Measurements from ENCODE around the gene CAMKMT.

The CAMKMT gene

GRCh38 chr2:44722026-44722625, 360.4 kb downstream of the CAMKMT start:
- in situ Hi-C loops (cut with MboI; ENCODE audit: low sequenced_read_pairs) = no loop called here

DNA sequence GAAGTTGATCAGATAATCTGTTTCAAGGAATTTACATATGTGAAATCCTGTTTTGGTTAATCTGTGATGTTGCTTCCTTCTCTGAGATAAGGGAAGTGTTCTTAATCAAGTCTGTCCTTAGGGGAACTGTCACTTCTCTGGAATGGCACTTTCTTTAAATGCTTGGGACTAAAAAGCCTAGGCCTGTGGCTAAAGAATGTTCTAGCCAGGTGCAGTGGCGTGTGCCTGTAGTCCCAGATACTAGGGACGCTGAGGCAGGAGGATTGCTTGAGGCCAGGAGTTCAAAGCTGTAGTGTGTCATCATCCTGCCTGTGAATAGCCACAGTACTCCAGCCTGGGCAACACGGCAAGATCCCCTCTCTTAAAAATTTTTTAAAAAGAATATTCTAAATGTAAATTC, 362.2 kb downstream of the CAMKMT start:
- in situ Hi-C loops (cut with MboI; ENCODE audit: low sequenced_read_pairs) = no loop called here

DNA sequence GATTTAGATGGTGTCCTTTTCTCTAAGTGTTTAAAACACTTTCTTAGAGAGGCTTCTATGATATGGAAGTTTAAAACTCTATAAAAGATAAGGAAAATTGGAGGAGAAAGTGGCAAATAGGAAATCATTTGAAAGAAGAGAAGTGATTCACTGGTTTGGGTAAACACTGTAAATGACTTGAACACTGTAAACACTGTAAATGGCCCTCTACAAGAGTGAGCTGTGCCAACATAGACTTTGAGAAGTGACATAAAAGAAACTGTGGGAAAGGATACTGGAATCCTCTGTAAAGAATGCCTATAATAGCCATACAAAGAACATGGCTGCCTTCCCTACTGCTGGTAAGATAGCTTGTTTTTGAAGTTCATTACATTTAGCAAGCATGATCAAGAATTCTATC, 368.8 kb downstream of the CAMKMT start:
- in situ Hi-C loops (cut with MboI; ENCODE audit: low sequenced_read_pairs) = no loop called here

- in situ Hi-C loops (cut with MboI; ENCODE audit: low sequenced_read_pairs) = no loop called here
These were observed 369.8 kb downstream of the CAMKMT start for GRCh38 chr2:44731505-44731904.

- in situ Hi-C loops (cut with MboI; ENCODE audit: low sequenced_read_pairs) = no loop called here
These were observed 374.7 kb downstream of the CAMKMT start for GRCh38 chr2:44736270-44736942.

- in situ Hi-C loops (cut with MboI; ENCODE audit: low sequenced_read_pairs) = no loop called here
These were observed 378.9 kb downstream of the CAMKMT start for GRCh38 chr2:44740678-44741077.

DNA sequence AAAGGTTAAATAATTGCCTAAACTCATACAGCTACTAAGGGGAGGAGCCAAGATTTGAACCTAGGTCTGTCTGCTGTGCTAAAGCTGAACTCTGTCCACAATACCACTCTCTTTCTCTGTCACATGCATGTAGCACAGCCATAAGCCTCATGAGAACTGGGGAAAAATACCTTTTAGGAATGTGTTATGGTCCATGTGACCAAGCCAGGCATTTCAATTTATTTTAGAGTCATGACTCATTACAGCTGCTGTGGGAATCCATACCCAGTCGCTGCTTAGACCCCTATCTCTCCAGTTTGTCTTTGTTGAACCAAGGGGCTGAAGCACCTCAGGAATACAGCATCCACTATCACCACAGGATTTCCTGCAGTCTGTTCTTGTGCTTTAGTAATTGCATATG, 379.8 kb downstream of the CAMKMT start:
- in situ Hi-C loops (cut with MboI; ENCODE audit: low sequenced_read_pairs) = no loop called here

DNA sequence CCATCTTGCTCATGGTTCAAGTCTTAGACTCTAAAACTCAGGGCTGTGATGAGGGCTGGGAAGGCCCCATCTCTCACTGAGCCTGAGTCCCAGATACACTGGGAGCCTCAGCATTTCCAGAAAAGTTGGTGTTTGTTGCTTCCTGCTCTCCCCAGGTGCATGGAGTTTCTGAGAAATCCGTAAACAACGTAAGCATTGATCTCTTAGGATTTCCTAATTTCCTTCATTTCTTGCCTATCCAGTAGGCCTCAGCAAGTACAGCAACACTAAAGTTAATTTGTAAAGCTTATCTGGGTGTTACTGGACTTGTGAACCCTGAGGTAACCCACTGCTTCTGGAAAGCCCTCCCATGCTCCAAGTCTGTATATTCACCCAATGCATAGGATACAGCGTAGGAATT, 380.3 kb downstream of the CAMKMT start:
- in situ Hi-C loops (cut with MboI; ENCODE audit: low sequenced_read_pairs) = no loop called here

DNA sequence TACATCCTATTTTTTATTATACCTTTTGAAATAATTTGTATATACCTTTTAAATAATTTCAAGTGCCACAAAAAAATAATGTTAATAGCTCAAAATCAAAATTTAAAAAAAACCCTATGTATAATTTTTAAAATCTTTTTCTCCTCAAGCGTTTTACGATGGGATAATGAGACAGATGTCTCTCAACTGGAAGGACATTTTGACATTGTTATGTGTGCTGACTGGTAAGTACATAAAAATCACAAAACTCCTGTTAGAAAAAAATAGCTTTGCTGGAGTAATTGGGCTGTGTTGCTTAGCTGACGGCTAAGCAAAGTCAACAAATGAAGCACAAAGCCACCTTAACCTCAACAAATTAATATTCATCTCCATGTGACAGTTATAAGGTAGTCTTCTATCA, 381.7 kb downstream of the CAMKMT start:
- in situ Hi-C loops (cut with MboI; ENCODE audit: low sequenced_read_pairs) = no loop called here

GRCh38 chr2:44744961-44745892, 383.5 kb downstream of the CAMKMT start:
- in situ Hi-C loops (cut with MboI; ENCODE audit: low sequenced_read_pairs) = no loop called here

GRCh38 chr2:44745922-44746766, 384.4 kb downstream of the CAMKMT start:
- in situ Hi-C loops (cut with MboI; ENCODE audit: low sequenced_read_pairs) = no loop called here

GRCh38 chr2:44746856-44747615, 385.3 kb downstream of the CAMKMT start:
- in situ Hi-C loops (cut with MboI; ENCODE audit: low sequenced_read_pairs) = no loop called here

- in situ Hi-C loops (cut with MboI; ENCODE audit: low sequenced_read_pairs) = no loop called here
These were observed 386.0 kb downstream of the CAMKMT start for GRCh38 chr2:44747794-44748193.

GRCh38 chr2:44751754-44752479, 390.2 kb downstream of the CAMKMT start:
- in situ Hi-C loops (cut with MboI; ENCODE audit: low sequenced_read_pairs) = no loop called here

- in situ Hi-C loops (cut with MboI; ENCODE audit: low sequenced_read_pairs) = no loop called here
These were observed 391.0 kb downstream of the CAMKMT start for GRCh38 chr2:44752761-44753160.

DNA sequence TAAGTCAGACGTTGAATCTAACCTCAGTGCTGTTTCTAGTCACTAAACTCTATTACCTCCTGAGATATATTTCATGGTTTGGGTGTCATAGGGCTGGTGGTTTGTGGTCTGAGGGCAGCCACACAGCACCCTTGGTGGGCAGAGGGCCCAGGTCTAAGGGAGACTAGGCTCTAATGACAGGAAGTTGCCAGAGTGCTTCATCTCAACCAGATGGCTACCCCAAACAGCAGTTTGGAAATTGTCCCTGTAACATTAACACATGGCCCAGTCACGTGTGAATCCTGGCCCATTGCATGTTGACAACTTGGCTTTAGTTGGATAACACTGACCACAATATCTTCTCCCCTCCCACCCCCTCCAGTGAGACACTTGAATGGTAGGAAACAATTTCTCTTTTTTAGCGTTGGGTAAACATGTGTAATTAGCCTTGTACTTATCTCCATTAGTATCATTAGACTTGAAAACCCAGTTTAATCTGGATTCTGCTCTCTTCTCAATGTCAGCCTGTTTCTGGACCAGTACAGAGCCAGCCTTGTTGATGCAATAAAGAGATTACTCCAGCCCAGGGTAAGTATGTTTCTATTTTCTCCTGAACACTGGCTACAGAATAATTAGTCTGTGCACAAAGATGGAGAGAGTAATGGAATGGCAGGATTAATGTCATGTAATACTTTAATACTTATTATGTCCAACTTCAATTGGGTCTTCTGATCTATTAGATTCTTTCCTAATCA, 392.0 kb downstream of the CAMKMT start:
- in situ Hi-C loops (cut with MboI; ENCODE audit: low sequenced_read_pairs) = no loop called here

DNA sequence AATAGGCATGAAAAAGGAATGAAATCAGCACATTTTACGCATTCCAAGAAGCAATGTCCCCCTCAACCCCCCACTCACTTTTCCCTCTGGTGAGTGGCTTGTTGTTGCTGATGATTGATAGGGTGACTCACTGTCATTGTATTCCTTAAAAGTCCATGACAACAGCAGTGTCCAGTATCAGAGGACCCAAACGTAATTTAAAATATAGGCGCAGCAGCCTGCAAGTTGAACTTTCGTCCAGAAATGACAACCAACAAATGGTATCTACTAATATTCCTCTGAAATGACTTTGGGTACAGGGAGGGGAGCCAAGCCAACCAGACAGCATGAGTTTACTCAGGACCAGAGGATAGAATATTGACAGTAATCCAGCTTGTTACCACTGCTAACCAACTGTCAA, 396.8 kb downstream of the CAMKMT start:
- in situ Hi-C loops (cut with MboI; ENCODE audit: low sequenced_read_pairs) = no loop called here

DNA sequence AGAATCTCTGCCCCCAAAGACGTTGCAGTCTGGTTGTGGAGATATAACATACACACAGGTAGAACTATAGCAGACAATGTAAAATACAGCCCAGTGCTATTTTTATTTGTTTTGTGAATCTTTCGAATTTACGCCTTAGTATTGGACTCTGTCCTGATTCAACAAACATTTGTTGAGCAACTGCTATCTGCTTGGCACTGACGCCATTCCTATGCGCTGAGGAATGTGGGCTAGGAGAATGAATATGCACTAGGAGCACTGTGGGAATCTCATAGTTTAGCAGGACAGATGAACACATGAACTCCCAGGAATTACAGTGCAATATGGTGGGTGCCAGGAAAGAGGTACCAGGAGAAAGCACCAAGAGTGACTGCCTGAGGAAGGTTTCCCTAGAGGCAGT, 398.1 kb downstream of the CAMKMT start:
- in situ Hi-C loops (cut with MboI; ENCODE audit: low sequenced_read_pairs) = no loop called here

DNA sequence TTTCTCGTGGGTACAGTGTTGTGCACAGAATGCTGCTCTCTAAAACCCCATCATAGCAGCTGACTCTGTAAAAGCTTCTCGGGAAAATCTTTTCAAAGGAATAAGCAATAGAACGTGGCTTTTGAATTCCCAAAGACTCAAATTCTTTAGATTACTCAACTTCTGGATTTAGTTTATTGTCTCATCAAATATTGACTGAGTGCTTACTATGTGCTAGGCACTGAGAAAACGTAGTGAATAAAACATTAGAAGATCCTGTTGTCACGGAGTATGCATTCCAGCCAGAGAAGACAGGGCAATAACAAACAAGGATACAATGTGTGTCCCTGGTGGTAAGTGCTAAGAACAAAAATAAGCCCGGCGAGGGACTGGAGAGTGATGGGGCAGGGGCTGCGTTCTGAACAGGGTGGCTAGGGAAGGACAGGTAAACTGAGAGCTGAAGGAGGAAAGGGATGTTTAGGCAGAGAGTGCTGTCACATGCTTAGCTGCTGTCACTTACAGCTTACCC, 401.6 kb downstream of the CAMKMT start:
- in situ Hi-C loops (cut with MboI; ENCODE audit: low sequenced_read_pairs) = no loop called here

Measured in HL-60/S4 treated with retinoic acid at 250 ng/mL for 4 days and 3 days (cell line).